Measurements from ENCODE around the gene PKP4.

DNA sequence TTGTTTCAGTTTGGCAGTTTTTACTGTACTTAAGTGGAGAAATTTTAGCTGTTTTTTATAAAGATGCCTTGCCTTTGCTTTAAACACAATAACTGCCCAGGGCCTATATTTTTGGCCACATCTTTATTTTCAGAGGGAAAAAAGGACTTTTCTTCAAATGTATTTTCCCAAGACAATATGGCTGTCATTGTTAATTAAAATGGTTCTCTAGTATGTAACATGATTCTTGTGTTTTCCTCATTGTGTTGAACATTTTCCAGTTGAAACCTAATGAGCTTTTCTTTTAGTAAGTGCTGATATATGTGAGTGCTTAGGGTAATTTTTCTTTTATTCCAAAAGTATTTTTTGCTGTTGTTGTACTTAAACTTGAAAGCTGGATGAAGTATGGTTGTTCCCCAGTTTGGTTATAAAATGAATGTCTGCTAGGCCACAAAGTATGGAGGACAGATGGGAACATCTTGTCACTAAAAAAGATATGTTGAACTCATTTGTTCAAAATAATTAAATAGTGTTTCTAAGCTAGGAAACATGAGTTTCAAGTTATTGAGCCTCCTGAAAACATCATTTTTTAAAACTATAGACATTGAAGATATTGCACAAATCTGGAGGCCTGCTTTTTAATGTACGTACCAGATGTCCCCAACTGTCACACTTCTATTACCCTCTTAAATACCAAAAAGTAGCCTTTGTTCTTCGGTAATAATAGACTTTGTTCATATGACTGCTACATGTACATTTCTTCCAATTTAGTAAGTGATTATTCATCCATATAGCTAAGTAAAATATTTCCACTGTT, 190.9 kb downstream of the PKP4 start:
- TF ChIP-seq, protein P1, sequence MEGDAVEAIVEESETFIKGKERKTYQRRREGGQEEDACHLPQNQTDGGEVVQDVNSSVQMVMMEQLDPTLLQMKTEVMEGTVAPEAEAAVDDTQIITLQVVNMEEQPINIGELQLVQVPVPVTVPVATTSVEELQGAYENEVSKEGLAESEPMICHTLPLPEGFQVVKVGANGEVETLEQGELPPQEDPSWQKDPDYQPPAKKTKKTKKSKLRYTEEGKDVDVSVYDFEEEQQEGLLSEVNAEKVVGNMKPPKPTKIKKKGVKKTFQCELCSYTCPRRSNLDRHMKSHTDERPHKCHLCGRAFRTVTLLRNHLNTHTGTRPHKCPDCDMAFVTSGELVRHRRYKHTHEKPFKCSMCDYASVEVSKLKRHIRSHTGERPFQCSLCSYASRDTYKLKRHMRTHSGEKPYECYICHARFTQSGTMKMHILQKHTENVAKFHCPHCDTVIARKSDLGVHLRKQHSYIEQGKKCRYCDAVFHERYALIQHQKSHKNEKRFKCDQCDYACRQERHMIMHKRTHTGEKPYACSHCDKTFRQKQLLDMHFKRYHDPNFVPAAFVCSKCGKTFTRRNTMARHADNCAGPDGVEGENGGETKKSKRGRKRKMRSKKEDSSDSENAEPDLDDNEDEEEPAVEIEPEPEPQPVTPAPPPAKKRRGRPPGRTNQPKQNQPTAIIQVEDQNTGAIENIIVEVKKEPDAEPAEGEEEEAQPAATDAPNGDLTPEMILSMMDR (conservative IDR thresholded peaks at IDR 0.05; ENCODE audit: low read depth, low read length) = no peak
- no peak for TF ChIP-seq EZH2 (IDR thresholded peaks at IDR 0.05; ENCODE audit: borderline replicate concordance, low read depth, low read length, poor library complexity, severe bottlenecking)

All from A673 (cell line).